ENCODE measurements around the gene TOMM6. TPM values are rescaled to one million over a fixed set of nuclear protein-coding genes. Genes with fewer than 3 reads are reported as not detected.
A peak's percentile ranks its signal among the peaks of the same experiment; 100 is the strongest.
"Not testable (repeated sequence)": the region's sequence is repeated elsewhere in the genome, so short reads cannot be mapped to it uniquely, and the experiment has no call there.

Gene TOMM6
- total RNA-seq, 1 donor from 2014 or later = 203 TPM

- Mint-ChIP-seq H3K9me3 (no peaks in the 10 kb centered on the region), H3K27ac (no peak overlapping the region)
These were observed 29.4 kb upstream of the TOMM6 start for GRCh38 chr6:41757931-41758640.

DNA sequence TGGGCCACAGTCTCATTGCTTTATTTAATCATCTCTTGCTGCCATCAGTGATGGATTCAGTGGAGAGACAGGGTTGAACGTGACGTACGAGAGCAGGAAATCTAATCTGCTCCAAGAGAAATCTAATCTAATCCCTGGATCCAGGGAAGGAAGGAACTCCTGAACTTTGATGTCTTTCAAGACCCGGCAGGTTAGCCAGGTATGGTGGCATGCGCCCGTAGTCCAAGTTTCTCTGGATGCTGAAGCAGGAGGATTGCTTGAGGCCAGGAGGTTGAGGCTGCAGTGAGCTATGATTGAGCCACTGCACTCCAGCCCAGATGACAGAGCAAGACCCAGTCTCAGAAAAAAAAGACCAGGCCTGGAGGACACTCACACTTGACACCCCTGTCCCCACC is 28.9 kb upstream of the TOMM6 start:
- Mint-ChIP-seq H3K4me1 (ENCODE audit: unreplicated experiment) (peaks cover 4% of the 10 kb centered on the region), H3K27ac (no peak overlapping the region), H3K27me3 (peaks cover 36% of the 10 kb centered on the region), H3K9me3 (no peaks in the 10 kb centered on the region), H3K36me3 (no peaks in the 10 kb centered on the region), H3K4me3 (no peak overlapping the region)
- TF ChIP-seq, protein P1, sequence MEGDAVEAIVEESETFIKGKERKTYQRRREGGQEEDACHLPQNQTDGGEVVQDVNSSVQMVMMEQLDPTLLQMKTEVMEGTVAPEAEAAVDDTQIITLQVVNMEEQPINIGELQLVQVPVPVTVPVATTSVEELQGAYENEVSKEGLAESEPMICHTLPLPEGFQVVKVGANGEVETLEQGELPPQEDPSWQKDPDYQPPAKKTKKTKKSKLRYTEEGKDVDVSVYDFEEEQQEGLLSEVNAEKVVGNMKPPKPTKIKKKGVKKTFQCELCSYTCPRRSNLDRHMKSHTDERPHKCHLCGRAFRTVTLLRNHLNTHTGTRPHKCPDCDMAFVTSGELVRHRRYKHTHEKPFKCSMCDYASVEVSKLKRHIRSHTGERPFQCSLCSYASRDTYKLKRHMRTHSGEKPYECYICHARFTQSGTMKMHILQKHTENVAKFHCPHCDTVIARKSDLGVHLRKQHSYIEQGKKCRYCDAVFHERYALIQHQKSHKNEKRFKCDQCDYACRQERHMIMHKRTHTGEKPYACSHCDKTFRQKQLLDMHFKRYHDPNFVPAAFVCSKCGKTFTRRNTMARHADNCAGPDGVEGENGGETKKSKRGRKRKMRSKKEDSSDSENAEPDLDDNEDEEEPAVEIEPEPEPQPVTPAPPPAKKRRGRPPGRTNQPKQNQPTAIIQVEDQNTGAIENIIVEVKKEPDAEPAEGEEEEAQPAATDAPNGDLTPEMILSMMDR (conservative IDR thresholded peaks at IDR 0.05) = no peak
- DNase-seq (ENCODE audit: extremely low spot score, unreplicated experiment) = no peak

More at GRCh38 chr6:41757931-41758640, 29.4 kb upstream of the TOMM6 start:
- H3K36me3 Mint-ChIP-seq = no peaks in the 10 kb centered on the region
- DNase-seq (ENCODE audit: extremely low spot score, unreplicated experiment) = no peak
- TF ChIP-seq, protein P1 (conservative IDR thresholded peaks at IDR 0.05) = no peak
- H3K4me1 Mint-ChIP-seq (ENCODE audit: unreplicated experiment) = no peaks in the 10 kb centered on the region
- H3K4me3 Mint-ChIP-seq = no peak overlapping the region
- peaks cover 33% of the 10 kb centered on the region for H3K27me3 Mint-ChIP-seq

DNA sequence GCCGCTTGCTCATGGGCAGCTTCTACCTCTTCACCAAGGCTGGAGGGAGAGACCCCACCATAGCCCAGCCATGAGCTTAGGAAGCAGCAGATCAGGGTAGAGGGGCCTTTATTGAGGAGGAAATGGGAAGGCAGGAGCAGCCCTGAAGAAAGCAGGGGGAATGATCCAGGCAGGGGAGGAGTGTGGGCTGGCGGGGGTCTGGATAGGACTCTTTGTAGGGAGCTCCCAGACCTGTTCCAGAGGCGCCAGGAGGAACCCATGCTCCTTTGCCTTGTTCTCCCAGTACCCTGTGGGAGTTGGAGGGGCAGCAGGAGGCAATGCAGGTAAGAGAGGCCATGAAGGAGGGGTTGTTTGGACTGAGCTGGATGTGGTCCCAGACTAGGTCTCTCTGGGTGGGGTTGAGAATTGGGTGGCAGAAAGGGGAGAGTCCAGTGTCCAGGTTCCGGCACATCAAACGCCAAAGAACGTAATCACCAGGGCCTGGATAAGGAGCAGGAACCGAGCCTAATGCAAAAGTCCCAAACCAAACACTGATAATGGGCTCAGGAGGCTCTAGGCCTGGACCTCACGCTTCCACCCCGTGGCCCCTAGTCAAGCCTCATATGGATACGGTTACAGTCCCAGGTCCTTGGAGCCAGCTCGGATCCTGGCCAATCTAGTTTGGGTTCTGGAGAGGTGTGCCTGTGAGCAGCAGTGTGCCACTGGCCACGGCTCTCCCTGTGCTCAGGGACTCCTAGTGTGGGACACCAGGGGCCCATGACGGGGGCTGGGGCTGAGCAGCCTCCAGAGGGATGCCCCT is 28.2 kb upstream of the TOMM6 start:
- no peak for DNase-seq (ENCODE audit: extremely low spot score, unreplicated experiment)
- TF ChIP-seq, protein P1 (conservative IDR thresholded peaks at IDR 0.05) = no peak
- Mint-ChIP-seq H3K4me1 (ENCODE audit: unreplicated experiment) (peaks cover 5% of the 10 kb centered on the region), H3K27ac (no peak overlapping the region), H3K9me3 (no peaks in the 10 kb centered on the region), H3K36me3 (no peaks in the 10 kb centered on the region), H3K27me3 (peaks cover 32% of the 10 kb centered on the region), H3K4me3 (no peak overlapping the region)

DNA sequence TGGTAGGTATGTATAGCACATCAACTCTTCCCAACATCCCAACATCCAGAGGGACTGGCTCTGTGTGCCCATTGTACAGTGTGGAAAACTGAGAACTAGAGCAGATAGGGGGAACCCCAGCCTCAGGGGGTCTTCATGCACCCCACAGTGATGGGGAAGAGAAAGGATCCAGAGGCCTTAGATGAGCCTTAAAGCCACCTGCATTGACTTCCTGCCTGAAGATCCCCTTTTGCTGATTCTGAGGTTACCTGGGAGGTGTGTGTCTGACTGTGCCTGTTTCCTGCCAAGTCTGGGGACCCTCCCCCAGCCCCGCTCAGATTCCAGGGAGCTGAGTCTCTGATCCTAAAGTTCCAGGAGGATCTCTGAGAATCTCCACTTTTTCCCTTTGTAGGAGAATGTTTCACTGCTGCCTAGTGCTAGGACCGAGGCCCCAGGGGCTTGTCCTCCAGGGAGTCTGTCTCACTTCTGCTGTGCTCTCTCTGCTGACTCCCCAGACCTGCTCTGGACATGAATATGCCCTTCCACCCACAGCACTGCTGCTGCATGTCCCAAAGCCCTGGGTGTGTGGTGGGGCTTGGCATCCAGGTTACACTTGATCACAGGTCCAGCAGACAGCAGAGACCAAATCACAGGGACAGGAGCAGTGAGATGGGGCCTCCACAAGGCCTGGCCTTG is 27.5 kb upstream of the TOMM6 start:
- DNase-seq (ENCODE audit: extremely low spot score, unreplicated experiment) = no peak
- Mint-ChIP-seq H3K4me3 (no peak overlapping the region), H3K9me3 (no peaks in the 10 kb centered on the region), H3K36me3 (no peaks in the 10 kb centered on the region), H3K27ac (no peak overlapping the region), H3K27me3 (peaks cover 27% of the 10 kb centered on the region), H3K4me1 (ENCODE audit: unreplicated experiment) (peaks cover 5% of the 10 kb centered on the region)
- TF ChIP-seq, protein P1 (conservative IDR thresholded peaks at IDR 0.05) = no peak

DNA sequence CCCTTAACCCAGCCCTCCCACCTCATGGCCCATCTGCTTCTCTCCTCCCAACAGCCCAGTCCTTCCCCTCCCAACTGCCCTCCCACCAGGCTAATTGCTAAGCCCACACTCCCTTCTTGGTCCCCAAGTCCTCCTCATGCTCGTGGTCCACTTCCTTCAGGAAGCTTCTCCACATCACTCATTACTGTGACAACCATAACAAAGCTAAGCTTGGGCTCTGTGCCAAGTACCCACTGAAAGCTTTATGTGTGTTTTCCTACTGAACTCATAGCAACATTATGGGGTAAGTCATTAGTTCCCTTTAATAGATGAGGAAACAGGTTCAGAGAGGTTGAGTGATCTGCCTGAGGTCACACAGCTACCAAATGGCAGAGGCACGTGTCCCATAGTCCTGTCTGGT is 24.0 kb upstream of the TOMM6 start:
- Mint-ChIP-seq H3K27me3 (peaks cover 19% of the 10 kb centered on the region), H3K27ac (peak overlapping the region; percentile 29), H3K4me1 (ENCODE audit: unreplicated experiment) (peaks cover 23% of the 10 kb centered on the region), H3K9me3 (no peaks in the 10 kb centered on the region), H3K36me3 (no peaks in the 10 kb centered on the region), H3K4me3 (no peak overlapping the region)
- TF ChIP-seq, protein P1 (conservative IDR thresholded peaks at IDR 0.05) = no peak
- DNase-seq (ENCODE audit: extremely low spot score, unreplicated experiment) = no peak

GRCh38 chr6:41766043-41766664 is 21.3 kb upstream of the TOMM6 start:
- Mint-ChIP-seq H3K4me1 (ENCODE audit: unreplicated experiment) (peaks cover 30% of the 10 kb centered on the region), H3K27me3 (peaks cover 13% of the 10 kb centered on the region)
- H3K36me3 Mint-ChIP-seq; DNase-seq (ENCODE audit: extremely low spot score, unreplicated experiment); H3K27ac Mint-ChIP-seq; H3K4me3 Mint-ChIP-seq; H3K9me3 Mint-ChIP-seq: not testable (repeated sequence)
